Measurements from ENCODE around the gene NOTUM.

GRCh38 chr17:82000803-82001570 lies 40.0 kb upstream of the NOTUM start:
- TF ChIP-seq CTCF (IDR thresholded peaks at IDR 0.05; ENCODE audit: insufficient read depth, low read depth, low read length) (no peak), EZH2 (IDR thresholded peaks at IDR 0.05; ENCODE audit: insufficient read depth, low read length) (no peak)
